Endothelial cell (in vitro differentiated cells): ENCODE measurements around the gene DCAKD. TPM values are rescaled to one million over a fixed set of nuclear protein-coding genes. Genes with fewer than 3 reads are reported as not detected.

Experiments
- DNase-seq: peaks from one replicate; pipeline ENCODE4 v3.0.0; 2021; ENCODE audit warnings: low spot score
- H3K27ac Mint-ChIP-seq: one replicate; pipeline ENCODE4 v1.8.0; 2021; ENCODE audit warnings: mixed read lengths, inconsistent platforms; ENCODE audit not compliant: unreplicated experiment
- H3K27me3 Mint-ChIP-seq: one replicate; pipeline ENCODE4 v1.8.0; 2021; ENCODE audit warnings: mild to moderate bottlenecking, moderate library complexity, mixed read lengths, inconsistent platforms; ENCODE audit not compliant: unreplicated experiment
- H3K36me3 Mint-ChIP-seq: one replicate; pipeline ENCODE4 v1.8.0; 2021; ENCODE audit warnings: mild to moderate bottlenecking, low read depth, mixed read lengths, inconsistent platforms; ENCODE audit not compliant: unreplicated experiment
- H3K4me1 Mint-ChIP-seq: one replicate; pipeline ENCODE4 v1.8.0; 2021; ENCODE audit warnings: mild to moderate bottlenecking, mixed read lengths, inconsistent platforms; ENCODE audit not compliant: unreplicated experiment
- H3K4me3 Mint-ChIP-seq: one replicate; pipeline ENCODE4 v1.8.0; 2021; ENCODE audit warnings: mild to moderate bottlenecking, mixed read lengths, inconsistent platforms; ENCODE audit not compliant: unreplicated experiment
- H3K9me3 Mint-ChIP-seq: one replicate; pipeline ENCODE4 v1.8.0; 2021; ENCODE audit warnings: mixed read lengths, inconsistent platforms; ENCODE audit not compliant: unreplicated experiment
- total RNA-seq: library from RNA; stranded (reverse); fragmentation: NEBNext Ultra II Directional; extraction: Animal tissue kit (Norgen Biotek cat#: 25700); gene quantifications from one replicate; pipeline ENCODE4 v1.2.1, GENCODE V29; 2021; ENCODE audit not compliant: unreplicated experiment
- TF ChIP-seq, protein P1 (sequence below): fragments of 200-600 bp; sonication (generic); IDR thresholded peaks from one replicate; pipeline ENCODE4 v1.5.0; 2021; ENCODE audit warnings: antibody characterized with exemption; ENCODE audit not compliant: unreplicated experiment

Gene DCAKD
- total RNA-seq, 1 donor from 2014 or later: 29.2 TPM

DNA sequence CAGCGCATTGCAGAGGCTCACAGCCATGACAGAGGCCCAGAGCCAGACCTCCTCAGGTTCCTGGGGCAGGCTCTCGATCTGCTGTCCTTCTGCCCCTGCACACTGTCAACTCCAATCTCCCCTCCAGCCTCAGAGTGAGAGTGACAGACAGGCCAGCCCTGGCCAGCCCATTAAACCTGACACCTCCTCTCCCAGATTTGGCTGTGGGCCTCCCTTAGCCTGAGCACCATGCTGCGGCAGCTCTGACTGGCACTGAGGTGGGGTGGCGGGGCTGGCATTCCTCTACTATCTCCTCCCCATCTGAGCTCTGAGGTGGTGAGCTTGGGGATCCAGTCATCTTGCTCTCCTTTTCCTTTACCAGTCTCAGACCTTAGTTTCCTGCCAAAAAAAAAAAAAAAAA lies 67.9 kb downstream of the DCAKD start:
- no peaks in the 10 kb centered on the region for H3K9me3 Mint-ChIP-seq

DNA sequence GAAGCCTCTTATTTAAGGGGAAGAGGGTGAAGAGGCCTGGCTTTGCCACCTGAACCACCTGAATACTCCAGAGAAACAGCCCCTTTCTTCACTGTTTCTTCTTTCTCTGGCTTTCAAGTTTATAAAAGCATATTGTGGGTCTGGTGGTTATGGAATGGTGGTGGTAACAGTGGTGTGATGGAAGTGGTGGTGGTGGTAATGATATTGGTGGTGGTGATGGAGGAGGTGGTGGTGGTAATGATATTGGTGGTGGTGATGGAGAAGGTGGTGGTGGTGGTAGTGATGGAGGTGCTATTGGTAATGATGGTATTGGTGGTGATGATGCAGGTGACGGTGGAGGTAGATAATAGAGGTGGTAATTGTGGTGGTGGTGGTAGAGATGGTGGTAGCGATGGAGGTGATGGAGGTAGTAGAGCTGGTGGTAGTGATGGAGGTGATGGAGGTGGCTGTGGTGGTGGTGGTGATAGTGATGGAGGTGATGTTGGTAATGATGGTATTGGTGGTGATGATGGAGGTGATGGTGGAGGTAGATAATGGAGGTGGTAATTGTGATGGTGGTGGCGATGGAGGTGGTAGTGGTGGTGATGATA lies 69.2 kb downstream of the DCAKD start:
- no peaks in the 10 kb centered on the region for H3K9me3 Mint-ChIP-seq
- TF ChIP-seq, protein P1, sequence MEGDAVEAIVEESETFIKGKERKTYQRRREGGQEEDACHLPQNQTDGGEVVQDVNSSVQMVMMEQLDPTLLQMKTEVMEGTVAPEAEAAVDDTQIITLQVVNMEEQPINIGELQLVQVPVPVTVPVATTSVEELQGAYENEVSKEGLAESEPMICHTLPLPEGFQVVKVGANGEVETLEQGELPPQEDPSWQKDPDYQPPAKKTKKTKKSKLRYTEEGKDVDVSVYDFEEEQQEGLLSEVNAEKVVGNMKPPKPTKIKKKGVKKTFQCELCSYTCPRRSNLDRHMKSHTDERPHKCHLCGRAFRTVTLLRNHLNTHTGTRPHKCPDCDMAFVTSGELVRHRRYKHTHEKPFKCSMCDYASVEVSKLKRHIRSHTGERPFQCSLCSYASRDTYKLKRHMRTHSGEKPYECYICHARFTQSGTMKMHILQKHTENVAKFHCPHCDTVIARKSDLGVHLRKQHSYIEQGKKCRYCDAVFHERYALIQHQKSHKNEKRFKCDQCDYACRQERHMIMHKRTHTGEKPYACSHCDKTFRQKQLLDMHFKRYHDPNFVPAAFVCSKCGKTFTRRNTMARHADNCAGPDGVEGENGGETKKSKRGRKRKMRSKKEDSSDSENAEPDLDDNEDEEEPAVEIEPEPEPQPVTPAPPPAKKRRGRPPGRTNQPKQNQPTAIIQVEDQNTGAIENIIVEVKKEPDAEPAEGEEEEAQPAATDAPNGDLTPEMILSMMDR: no peak
- no peak overlapping the region for H3K4me3 Mint-ChIP-seq

More for the DNA sequence above, 67.9 kb downstream of the DCAKD start:
- Mint-ChIP-seq H3K4me3 (no peak overlapping the region), H3K36me3 (no peaks in the 10 kb centered on the region), H3K27ac (no peak overlapping the region), H3K4me1 (peaks cover 4% of the 10 kb centered on the region), H3K27me3 (peaks cover 4% of the 10 kb centered on the region)
- DNase-seq: no peak
- TF ChIP-seq, protein P1: no peak

DNA sequence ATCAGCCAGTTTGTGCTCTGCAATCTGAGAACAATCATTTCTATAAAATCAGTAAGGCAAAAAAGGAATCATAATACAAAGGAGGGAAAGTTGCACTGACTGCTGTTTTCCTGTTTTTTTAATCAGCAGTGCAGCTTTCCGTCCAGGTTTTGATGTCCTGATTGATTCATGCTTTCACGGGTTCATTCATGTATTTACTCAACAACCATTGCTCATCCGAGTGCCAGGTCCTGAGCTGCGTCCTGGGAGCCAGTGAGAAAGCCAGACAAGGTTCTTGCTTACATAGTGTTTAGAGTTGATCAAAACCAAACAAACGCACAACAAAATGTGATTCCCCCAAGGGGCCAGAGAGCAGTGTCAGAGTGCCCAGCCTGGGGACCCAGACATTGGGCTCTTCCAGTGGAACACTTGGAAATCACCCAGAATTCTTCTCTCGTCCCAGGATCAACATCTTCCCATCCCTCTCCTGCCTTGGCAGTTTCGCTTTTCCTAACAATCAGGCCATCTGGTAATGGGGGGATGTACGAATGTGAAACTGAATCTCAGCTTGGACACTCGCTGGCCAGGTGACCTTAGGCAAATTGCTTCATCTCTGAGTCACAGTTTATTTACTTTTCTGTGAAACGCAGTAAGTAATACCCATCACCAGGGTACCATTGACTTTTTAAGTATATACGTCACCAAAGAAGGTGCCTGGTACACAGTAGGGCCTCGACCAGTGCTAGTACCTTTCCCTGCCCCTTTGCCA lies 70.0 kb downstream of the DCAKD start:
- Mint-ChIP-seq H3K36me3 (no peaks in the 10 kb centered on the region), H3K9me3 (no peaks in the 10 kb centered on the region), H3K27me3 (peaks cover 5% of the 10 kb centered on the region), H3K4me3 (no peak overlapping the region), H3K27ac (no peak overlapping the region), H3K4me1 (peaks cover 4% of the 10 kb centered on the region)
- TF ChIP-seq, protein P1: no peak
- no peak for DNase-seq

More for the DNA sequence above, 69.2 kb downstream of the DCAKD start:
- peaks cover 1% of the 10 kb centered on the region for H3K27me3 Mint-ChIP-seq
- H3K4me1 Mint-ChIP-seq: peaks cover 4% of the 10 kb centered on the region
- no peaks in the 10 kb centered on the region for H3K36me3 Mint-ChIP-seq
- H3K27ac Mint-ChIP-seq: no peak overlapping the region
- no peak for DNase-seq

DNA sequence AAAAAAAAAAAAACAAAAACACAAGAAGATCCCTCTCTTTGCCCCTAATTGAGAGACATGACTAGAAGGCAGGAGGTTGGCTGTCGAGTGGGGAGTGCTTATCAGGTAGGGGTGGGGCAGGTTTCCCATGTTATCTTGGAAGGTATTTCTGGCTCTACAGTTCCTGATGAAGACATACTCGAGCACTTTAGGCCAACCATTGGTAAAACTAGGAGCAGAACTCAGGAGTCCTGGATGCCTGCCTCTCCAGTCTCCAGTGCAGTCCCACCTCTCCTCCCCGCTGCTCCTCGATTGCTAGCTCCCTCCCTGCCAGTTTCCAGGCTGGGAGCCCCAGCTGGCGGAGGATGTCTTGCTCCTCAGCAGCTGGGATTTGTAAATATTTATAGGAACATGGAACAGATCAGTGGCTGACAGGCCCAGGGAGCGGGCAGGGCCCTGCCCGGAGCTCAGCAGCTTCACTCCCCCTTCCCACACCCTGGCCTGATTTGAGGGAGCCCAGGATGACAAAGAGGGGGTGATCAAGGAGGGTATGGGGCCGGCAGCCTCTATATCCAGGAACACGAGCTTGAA lies 71.9 kb downstream of the DCAKD start:
- Mint-ChIP-seq H3K27ac (no peak overlapping the region), H3K4me3 (no peak overlapping the region), H3K27me3 (peaks cover 8% of the 10 kb centered on the region), H3K9me3 (no peaks in the 10 kb centered on the region), H3K4me1 (peaks cover 4% of the 10 kb centered on the region), H3K36me3 (no peaks in the 10 kb centered on the region)
- no peak for DNase-seq
- TF ChIP-seq, protein P1: no peak

DNA sequence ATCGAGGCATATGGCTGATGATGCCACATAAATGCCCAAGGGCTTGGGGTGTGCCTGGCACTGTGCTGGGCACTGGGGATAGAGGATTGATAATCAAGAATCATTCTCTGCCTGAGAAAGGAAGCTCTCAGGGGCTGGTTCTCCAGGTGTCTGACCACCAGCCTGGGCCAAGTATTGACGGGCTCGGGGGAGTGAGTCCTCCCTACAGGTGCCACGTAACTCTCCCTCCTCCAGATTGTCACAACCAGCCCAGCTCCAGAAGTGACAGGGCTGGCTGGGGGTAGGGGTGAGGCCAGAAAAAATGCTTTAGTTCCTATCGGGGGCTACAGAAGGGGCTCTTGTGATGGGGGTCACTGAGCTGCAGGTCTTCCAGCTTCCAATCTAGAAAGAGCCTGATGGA lies 72.6 kb downstream of the DCAKD start:
- peak overlapping the region; percentile 31 for H3K4me3 Mint-ChIP-seq
- peaks cover 11% of the 10 kb centered on the region for H3K27me3 Mint-ChIP-seq
- peaks cover 4% of the 10 kb centered on the region for H3K4me1 Mint-ChIP-seq

More for the DNA sequence above, 72.6 kb downstream of the DCAKD start:
- Mint-ChIP-seq H3K9me3 (no peaks in the 10 kb centered on the region), H3K27ac (no peak overlapping the region), H3K36me3 (no peaks in the 10 kb centered on the region)
- no peak for DNase-seq
- TF ChIP-seq, protein P1: no peak
